ENCODE data around the gene GEMIN8.

Gene GEMIN8

GRCh38 chrX:14029425-14030173 lies at the start of gene GEMIN8:
Gene GEMIN8, minus strand, starts transcription at chrX:14029892. Its CDS starts 8,414 bp downstream, at chrX:14021478.
- DNase-seq (ENCODE audit: low spot score) = peak; percentile 71

GRCh38 chrX:14076639-14077038 lies 46.9 kb upstream of the GEMIN8 start:
- no peak for DNase-seq (ENCODE audit: low spot score)

- no peak for DNase-seq (ENCODE audit: low spot score)
Observed at GRCh38 chrX:14073556-14073955, 43.9 kb upstream of the GEMIN8 start.

- DNase-seq (ENCODE audit: low spot score) = no peak
Observed at GRCh38 chrX:14073071-14073470, 43.4 kb upstream of the GEMIN8 start.

GRCh38 chrX:14065800-14066199 lies 36.1 kb upstream of the GEMIN8 start:
- DNase-seq (ENCODE audit: low spot score) = no peak

GRCh38 chrX:14064626-14065432 lies 35.1 kb upstream of the GEMIN8 start:
- peak; percentile 79 for DNase-seq (ENCODE audit: low spot score)

- DNase-seq (ENCODE audit: low spot score) = no peak
Observed at GRCh38 chrX:14062524-14062923, 32.8 kb upstream of the GEMIN8 start.

- no peak for DNase-seq (ENCODE audit: low spot score)
Observed at GRCh38 chrX:14056206-14056605, 26.5 kb upstream of the GEMIN8 start.

- DNase-seq (ENCODE audit: low spot score) = no peak
Observed at GRCh38 chrX:14051416-14051815, 21.7 kb upstream of the GEMIN8 start.

- no peak for DNase-seq (ENCODE audit: low spot score)
Observed at GRCh38 chrX:14050709-14051108, 21.0 kb upstream of the GEMIN8 start.

GRCh38 chrX:14043209-14043608 lies 13.5 kb upstream of the GEMIN8 start:
- DNase-seq (ENCODE audit: low spot score) = peak; percentile 52

- peak; percentile 45 for DNase-seq (ENCODE audit: low spot score)
Observed at GRCh38 chrX:14039344-14039743, 9.7 kb upstream of the GEMIN8 start.

GRCh38 chrX:14038375-14039085 lies 8.8 kb upstream of the GEMIN8 start:
- DNase-seq (ENCODE audit: low spot score) = no peak

- no peak for DNase-seq (ENCODE audit: low spot score)
Observed at GRCh38 chrX:14032406-14032805, 2.7 kb upstream of the GEMIN8 start.

GRCh38 chrX:14030174-14030530 lies 460 bp upstream of the GEMIN8 start:
- DNase-seq (ENCODE audit: low spot score) = no peak

- no peak for DNase-seq (ENCODE audit: low spot score)
Observed at GRCh38 chrX:14029039-14029424, 660 bp downstream of the GEMIN8 start.

- no peak for DNase-seq (ENCODE audit: low spot score)
Observed at GRCh38 chrX:14028473-14028872, 1.2 kb downstream of the GEMIN8 start.

- DNase-seq (ENCODE audit: low spot score) = peak; percentile 36
Observed at GRCh38 chrX:14027511-14028019, 2.1 kb downstream of the GEMIN8 start.

GRCh38 chrX:14027036-14027435 lies 2.7 kb downstream of the GEMIN8 start:
- DNase-seq (ENCODE audit: low spot score) = peak; percentile 20

GRCh38 chrX:14026121-14026520 lies 3.6 kb downstream of the GEMIN8 start:
- DNase-seq (ENCODE audit: low spot score) = no peak

- DNase-seq (ENCODE audit: low spot score) = no peak
Observed at GRCh38 chrX:14022019-14022418, 7.7 kb downstream of the GEMIN8 start.

- no peak for DNase-seq (ENCODE audit: low spot score)
Observed at GRCh38 chrX:14017399-14017798, 12.3 kb downstream of the GEMIN8 start.

GRCh38 chrX:14015941-14016340 lies 13.8 kb downstream of the GEMIN8 start:
- DNase-seq (ENCODE audit: low spot score) = no peak

Data from COLO829 (cell line).